PC-9 (cell line): ENCODE results near the gene CD96. TPM values are rescaled to one million over a fixed set of nuclear protein-coding genes. Genes with fewer than 3 reads are reported as not detected.

Experiments used
- BruUV-seq: library from RNA; stranded (reverse); fragments of 400-500 nt; replicated peaks from 2 replicates; lab custom pipeline; 2021; lab: Mats Ljungman, UMichigan
- CTCF ChIA-PET: fragments of 300-600 bp; sonication (Branson Sonifier 250); formaldehyde crosslinking; loops from one replicate; lab custom pipeline; 2022; ENCODE audit warnings: antibody characterized with exemption; lab: Charles Lee
- POLR2A ChIA-PET: fragments of 300-600 bp; sonication (Branson Sonifier 250); formaldehyde crosslinking; loops from one replicate; lab custom pipeline; 2022; ENCODE audit warnings: antibody characterized with exemption; ENCODE audit not compliant: unreplicated experiment; lab: Charles Lee
- DNase-seq, 2 experiments: peaks; one replicate each; pipeline versions ENCODE4 v3.0.0 to v3.0.0-alpha.2; 2015 to 2022; ENCODE audit warnings: mixed read lengths in 1 of 2
- H2AFZ ChIP-seq: fragments of 200-600 bp; sonication (generic); 2 replicates; pipeline ENCODE4 v1.8.1; 2017; ENCODE audit warnings: antibody characterized with exemption
- H3F3A ChIP-seq: fragments of 200-600 bp; sonication (generic); 2 replicates; pipeline ENCODE4 v1.8.1; 2017; ENCODE audit warnings: antibody characterized with exemption, mild to moderate bottlenecking, low read depth; ENCODE audit not compliant: insufficient read depth
- H3K27ac ChIP-seq: fragments of 200-600 bp; sonication (generic); 2 replicates; pipeline ENCODE4 v1.6.1; 2016; ENCODE audit warnings: mixed run types
- H3K27me3 ChIP-seq: fragments of 200-600 bp; sonication (generic); 2 replicates; pipeline ENCODE4 v1.6.1; 2016; ENCODE audit warnings: low read depth, mixed run types; ENCODE audit not compliant: insufficient read depth
- H3K36me3 ChIP-seq: fragments of 200-600 bp; sonication (generic); 2 replicates; pipeline ENCODE4 v1.6.1; 2016; ENCODE audit warnings: low read depth, mixed run types
- H3K4me1 ChIP-seq: fragments of 200-600 bp; sonication (generic); replicated peaks from 2 replicates; pipeline ENCODE4 v1.6.1; 2016; ENCODE audit warnings: mixed run types; ENCODE audit not compliant: insufficient read depth
- H3K4me2 ChIP-seq: fragments of 200-600 bp; sonication (generic); 2 replicates; pipeline ENCODE4 v1.6.1; 2017; ENCODE audit warnings: mixed run types
- H3K4me3 ChIP-seq: fragments of 200-600 bp; sonication (generic); 2 replicates; pipeline ENCODE4 v1.6.1; 2016; ENCODE audit warnings: mixed run types
- H3K79me2 ChIP-seq: fragments of 200-600 bp; sonication (generic); 2 replicates; pipeline ENCODE4 v1.6.1; 2017; ENCODE audit warnings: low read depth, mixed run types
- H3K9me2 ChIP-seq: fragments of 200-600 bp; sonication (generic); 2 replicates; pipeline ENCODE4 v1.8.1; 2017; ENCODE audit warnings: mild to moderate bottlenecking; ENCODE audit not compliant: insufficient read depth
- H3K9me3 ChIP-seq: fragments of 200-600 bp; sonication (generic); 2 replicates; pipeline ENCODE4 v1.8.1; 2016; ENCODE audit warnings: low read depth; ENCODE audit not compliant: insufficient read depth
- H4K20me1 ChIP-seq: fragments of 200-600 bp; sonication (generic); 2 replicates; pipeline ENCODE4 v1.8.1; 2017; ENCODE audit not compliant: insufficient read depth
- EZH2 ChIP-seq: fragments of 200-600 bp; sonication (generic); IDR thresholded peaks from 2 replicates; pipeline ENCODE4 v1.8.0; 2017; ENCODE audit warnings: antibody characterized with exemption, low read depth
- intact Hi-C: fragments of 100-400 bp; cut with micrococcal nuclease; formaldehyde crosslinking; loops from one replicate; pipeline ENCODE4 v1.10.0; 2022; ENCODE audit not compliant: unreplicated experiment
- total RNA-seq: library from RNA; stranded (reverse); gene quantifications from 2 replicates; pipeline ENCODE4 v1.2.3, GENCODE V29; 2021
- TF ChIP-seq, protein P1 (sequence below): fragments of 200-600 bp; sonication (generic); conservative IDR thresholded peaks from 2 replicates; pipeline ENCODE4 v1.6.1; 2017; ENCODE audit warnings: mixed run types, antibody characterized with exemption, mild to moderate bottlenecking, moderate library complexity

The CD96 gene
- total RNA-seq, 1 experiment from 2014 or later, result 0.11 TPM

DNA sequence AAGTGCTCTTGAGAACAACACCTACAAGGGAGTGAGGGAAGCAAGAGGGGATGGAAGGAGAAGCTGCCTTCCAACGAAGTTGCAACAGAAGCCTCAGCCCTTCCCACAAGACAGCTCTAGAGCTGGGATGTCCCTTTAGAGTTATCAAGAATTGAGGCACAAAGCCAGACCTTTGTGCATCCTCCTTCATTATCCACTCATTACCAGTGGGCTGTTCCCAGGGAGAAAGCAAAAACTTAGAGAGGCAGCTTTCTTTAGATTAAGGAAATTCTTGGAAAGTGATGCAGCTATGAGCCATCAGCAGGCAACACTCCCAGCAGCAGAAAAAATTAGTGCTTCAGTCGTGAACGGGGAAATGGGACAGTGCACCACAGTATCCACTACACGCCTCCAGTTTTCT is 10.6 kb upstream of the CD96 start:
- no peaks in the 10 kb centered on the region for H3K27me3 ChIP-seq
- no peak overlapping the region for H3K27ac ChIP-seq
- no peak overlapping the region for H2AFZ ChIP-seq
- H3K4me3 ChIP-seq, result no peak overlapping the region
- no peaks in the 10 kb centered on the region for H3K79me2 ChIP-seq
- H3K9me3 ChIP-seq, result no peaks in the 10 kb centered on the region; the same call in 1 of the 2 replicates
- CTCF ChIA-PET, result no interaction called here
- no peaks in the 10 kb centered on the region for H3K9me2 ChIP-seq
- intact Hi-C loops, result loop anchor here (10.0 kb wide), 1 partner anchor 267 kb away; no protein-coding TSS in a partner anchor
- TF ChIP-seq EZH2, result no peak
- TF ChIP-seq, protein P1, sequence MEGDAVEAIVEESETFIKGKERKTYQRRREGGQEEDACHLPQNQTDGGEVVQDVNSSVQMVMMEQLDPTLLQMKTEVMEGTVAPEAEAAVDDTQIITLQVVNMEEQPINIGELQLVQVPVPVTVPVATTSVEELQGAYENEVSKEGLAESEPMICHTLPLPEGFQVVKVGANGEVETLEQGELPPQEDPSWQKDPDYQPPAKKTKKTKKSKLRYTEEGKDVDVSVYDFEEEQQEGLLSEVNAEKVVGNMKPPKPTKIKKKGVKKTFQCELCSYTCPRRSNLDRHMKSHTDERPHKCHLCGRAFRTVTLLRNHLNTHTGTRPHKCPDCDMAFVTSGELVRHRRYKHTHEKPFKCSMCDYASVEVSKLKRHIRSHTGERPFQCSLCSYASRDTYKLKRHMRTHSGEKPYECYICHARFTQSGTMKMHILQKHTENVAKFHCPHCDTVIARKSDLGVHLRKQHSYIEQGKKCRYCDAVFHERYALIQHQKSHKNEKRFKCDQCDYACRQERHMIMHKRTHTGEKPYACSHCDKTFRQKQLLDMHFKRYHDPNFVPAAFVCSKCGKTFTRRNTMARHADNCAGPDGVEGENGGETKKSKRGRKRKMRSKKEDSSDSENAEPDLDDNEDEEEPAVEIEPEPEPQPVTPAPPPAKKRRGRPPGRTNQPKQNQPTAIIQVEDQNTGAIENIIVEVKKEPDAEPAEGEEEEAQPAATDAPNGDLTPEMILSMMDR, result no peak
- no peaks in the 10 kb centered on the region for H4K20me1 ChIP-seq
- no TSS peak for BruUV-seq
- no peak for DNase-seq
- POLR2A ChIA-PET, result no interaction called here
- H3K36me3 ChIP-seq, result no peaks in the 10 kb centered on the region
- no peak overlapping the region for H3K4me2 ChIP-seq
- peaks cover 11% of the 10 kb centered on the region; the same call in 1 of the 2 replicates for H3K4me1 ChIP-seq
- H3F3A ChIP-seq, result no peaks in the 10 kb centered on the region

DNA sequence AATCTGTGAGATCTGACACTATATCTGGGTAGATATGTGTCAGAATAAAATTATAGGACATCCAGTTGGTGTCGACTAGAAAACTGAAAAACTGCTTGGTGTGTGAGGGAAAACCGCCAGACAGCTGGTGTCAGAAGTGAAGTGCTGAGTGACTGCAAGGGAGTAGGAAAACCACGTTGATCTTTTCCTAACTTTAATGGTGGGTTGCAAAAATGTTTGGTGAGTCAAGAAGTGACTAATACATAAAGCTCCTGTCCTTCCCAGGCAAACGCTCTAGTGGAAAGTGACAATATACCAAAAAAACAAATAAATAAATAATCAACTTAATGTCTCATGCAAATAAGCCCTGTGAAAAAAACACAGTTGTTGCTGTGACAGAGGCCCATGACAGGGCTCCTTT is 7.3 kb upstream of the CD96 start:
- peaks cover 13% of the 10 kb centered on the region for H3F3A ChIP-seq
- no peaks in the 10 kb centered on the region for H3K9me2 ChIP-seq
- H3K4me3 ChIP-seq, result no peak overlapping the region
- BruUV-seq, result no TSS peak
- ChIA-PET CTCF (no interaction called here), POLR2A (no interaction called here)
- H2AFZ ChIP-seq, result peak overlapping the region; percentile 32; the same call in 1 of the 2 replicates
- no peak for TF ChIP-seq EZH2
- TF ChIP-seq, protein P1, result no peak
- DNase-seq, result peak in 1 of 2 experiments; percentile 47
- no peak overlapping the region for H3K4me2 ChIP-seq
- H3K36me3 ChIP-seq, result no peaks in the 10 kb centered on the region
- intact Hi-C loops, result loop anchor here (10.0 kb wide), 1 partner anchor 270 kb away; no protein-coding TSS in a partner anchor
- H4K20me1 ChIP-seq, result no peaks in the 10 kb centered on the region
- H3K27me3 ChIP-seq, result no peaks in the 10 kb centered on the region
- no peaks in the 10 kb centered on the region for H3K79me2 ChIP-seq
- peaks cover 30% of the 10 kb centered on the region for H3K4me1 ChIP-seq
- no peak overlapping the region for H3K27ac ChIP-seq
- H3K9me3 ChIP-seq, result peaks cover 3% of the 10 kb centered on the region; the same call in 1 of the 2 replicates

DNA sequence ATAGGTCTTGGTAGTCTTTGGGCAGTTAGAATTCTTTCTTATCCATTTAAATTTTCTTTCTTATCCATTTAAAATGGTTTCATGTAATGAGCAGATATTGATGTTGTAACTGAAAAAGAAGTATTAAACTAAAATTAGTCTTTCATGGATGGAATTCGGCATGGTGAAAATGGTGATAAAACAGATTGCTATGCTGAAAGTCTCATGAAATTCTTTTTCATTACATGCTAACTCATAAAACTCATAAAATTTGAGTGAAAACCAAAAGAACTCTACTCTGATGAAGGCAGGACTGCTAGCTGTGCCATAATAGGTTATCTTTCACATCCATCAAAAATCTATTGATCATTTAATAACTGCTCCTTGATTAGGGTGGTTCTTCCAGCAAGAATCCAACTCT is 3.9 kb upstream of the CD96 start:
- ChIA-PET CTCF (interaction anchor here (0.5 kb wide), 1 partner anchor 458 kb away, joined by 3 read pairs; no protein-coding TSS in a partner anchor), POLR2A (no interaction called here)
- H3K4me3 ChIP-seq, result no peak overlapping the region
- H3K9me2 ChIP-seq, result no peaks in the 10 kb centered on the region
- H4K20me1 ChIP-seq, result no peaks in the 10 kb centered on the region
- H3K36me3 ChIP-seq, result no peaks in the 10 kb centered on the region
- DNase-seq, result no peak
- no peaks in the 10 kb centered on the region for H3K79me2 ChIP-seq
- TF ChIP-seq EZH2, result no peak
- TF ChIP-seq, protein P1, result no peak
- H3K9me3 ChIP-seq, result 0 out of 2 replicates have a peak, but pooled peaks cover 3% of the 10 kb centered on the region
- no TSS peak for BruUV-seq
- H3K4me1 ChIP-seq, result peaks cover 36% of the 10 kb centered on the region
- intact Hi-C loops, result loop anchor here (2.0 to 10.0 kb wide), 4 partner anchors 145 to 1805 kb away; partner anchors contain the start of gene NECTIN3
- H3K27me3 ChIP-seq, result no peaks in the 10 kb centered on the region
- H3K4me2 ChIP-seq, result peak overlapping the region; percentile 39
- peaks cover 13% of the 10 kb centered on the region for H3F3A ChIP-seq
- H2AFZ ChIP-seq, result no peak overlapping the region
- 0 out of 2 replicates have a peak overlapping the region, but pooled peaks have one; percentile 7 for H3K27ac ChIP-seq
